Measurements from ENCODE around the gene CD38.

The CD38 gene

DNA sequence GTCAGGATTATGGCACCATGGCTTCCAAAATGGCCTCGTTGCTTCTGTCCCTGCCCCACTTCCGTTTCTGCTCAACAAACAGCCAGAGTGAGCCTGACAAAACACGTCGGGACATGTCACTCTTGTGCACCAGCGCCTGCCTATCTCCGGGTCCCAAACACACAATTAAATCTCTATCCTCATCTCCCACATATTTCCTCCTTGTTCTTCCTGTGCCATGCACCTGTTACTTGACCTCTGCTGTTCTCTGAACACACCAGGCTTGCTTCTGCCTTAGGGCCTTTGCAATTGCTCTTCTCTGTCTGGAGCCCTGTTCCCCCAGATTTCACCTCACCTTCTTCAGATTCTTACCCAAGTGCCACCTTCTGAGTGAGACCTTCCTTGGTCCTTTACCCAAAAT is 12.7 kb upstream of the CD38 start:
- no peak for DNase-seq

DNA sequence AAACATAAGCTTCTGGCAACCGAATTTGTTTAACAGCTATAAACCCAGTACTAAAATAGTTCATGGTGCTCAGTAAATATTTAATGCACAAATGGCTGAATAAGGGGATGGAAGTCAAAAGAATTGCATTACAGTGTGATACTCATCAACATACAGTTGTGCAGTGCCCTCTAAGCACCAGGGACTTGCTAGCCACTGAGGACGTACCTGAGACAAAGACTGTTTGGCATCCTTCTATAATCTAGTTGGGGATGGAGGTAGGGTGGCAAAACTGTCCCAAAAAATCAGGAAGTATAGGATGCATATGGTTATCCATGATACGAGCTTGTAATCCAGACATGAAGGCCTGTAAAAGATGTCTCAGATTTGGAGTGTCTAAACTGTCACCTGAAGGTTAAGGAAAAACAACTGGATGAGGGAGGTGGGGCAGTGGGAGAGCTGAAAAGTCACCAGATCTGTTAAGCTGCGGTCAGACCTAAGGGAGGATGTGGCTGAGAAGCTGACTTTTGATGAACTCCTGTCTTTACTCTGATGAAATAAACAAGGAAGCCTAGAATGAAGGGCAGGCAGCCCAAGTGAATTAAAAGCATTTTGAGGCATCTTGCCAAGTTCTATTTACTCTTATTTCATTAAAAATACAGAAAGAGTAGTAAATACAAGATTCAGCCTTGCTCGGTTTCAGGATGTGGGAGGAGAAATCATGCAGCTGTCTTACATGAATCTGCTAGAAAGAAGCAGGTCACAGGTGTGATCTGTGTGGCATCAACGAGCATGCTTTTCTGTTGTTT is 12.0 kb upstream of the CD38 start:
- DNase-seq: no peak

DNA sequence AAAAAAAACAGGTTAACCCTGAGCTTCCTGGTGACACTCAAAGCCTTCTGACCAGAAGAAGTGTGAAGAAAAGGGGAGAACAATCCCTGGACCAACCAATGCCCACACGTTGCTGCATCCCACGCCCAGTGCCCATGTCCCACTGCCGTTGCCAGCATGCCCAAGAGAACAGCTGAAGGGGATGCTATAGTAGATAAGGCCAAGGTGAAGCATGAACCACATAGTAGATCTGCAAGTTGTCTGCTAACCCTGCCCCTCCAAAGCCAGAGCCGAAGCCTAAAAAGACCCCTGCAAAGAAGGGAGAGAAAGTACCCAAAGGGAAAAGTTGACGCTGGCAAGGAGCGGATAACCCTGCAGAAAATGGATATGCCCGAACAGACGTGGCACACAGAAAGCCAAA is 11.3 kb upstream of the CD38 start:
- no peak for DNase-seq

DNA sequence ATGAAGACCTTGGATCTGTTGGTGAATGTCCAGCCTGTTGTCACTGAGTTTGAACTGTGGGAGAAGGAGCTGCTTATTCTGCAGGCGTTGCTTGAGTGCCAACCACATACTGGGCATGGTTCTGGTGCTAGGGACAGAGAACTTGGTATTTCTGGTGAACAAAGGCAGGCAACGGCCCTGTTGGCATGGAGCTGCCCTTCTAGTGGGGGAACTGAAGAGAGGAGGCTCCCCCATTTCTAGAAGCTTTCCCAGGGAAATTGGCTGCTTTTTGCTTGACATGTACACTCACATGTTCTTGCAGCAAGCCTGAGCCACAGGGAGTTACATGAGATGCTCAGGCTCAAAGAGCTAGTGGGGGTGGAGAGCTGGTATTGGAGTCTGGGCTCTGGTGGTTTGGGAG is 8.9 kb upstream of the CD38 start:
- DNase-seq: no peak

DNA sequence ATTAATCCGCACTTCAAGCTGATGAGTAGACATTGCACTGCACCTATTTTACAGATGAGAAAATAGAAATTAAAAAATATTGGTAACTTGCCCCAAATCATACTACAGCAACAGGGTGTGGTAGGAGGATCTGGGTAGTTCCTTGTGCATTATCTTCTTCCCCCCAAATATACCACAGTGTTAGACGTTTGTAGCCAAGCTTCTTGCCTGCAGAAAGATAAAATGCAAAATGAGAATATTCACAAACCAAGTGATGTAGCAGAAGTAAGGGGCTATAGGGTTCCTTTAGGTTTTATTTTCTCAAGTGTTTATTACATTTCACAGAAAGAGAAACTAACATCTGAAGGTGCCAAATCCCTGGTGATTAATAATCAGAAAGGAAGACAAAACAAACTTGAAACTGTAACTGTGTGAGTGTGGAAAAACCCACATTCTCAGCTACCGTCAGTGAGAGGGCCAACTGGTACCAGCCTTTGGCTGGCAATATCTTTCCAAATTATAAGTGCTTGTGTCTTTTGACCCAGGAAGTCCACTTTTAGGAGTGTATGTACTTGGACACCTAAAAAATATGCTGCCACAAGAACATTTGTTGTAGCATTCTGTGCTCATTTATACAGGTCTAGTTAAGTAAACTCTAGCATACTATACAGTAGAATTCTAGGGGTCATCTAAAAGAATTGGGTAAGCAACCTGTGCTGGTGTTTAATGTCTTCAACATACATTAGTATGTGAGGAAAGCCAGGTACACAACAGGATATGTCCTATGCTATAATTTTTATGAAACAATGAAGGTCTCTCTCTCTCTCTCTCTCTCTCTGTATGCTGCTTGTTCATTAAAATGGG is 6.7 kb upstream of the CD38 start:
- no peak for DNase-seq

DNA sequence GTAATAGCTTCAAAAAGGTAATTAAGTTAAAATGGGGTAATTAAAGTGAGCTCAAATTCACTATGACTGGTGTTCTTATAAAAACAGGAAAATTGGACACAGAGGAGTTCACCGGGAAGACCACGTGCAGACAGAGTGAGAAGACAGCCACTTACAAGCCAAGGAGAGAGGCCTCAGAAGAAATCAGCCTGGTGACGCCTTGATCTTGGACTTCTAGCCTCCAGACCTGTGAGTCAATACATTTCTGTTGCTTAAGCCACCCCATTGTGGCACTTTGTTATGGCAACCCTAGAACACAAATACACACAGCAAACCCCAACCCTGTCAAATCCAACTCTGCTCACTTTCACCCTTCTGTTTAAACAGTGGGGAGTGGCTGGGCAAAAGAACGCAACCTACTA is 4.1 kb upstream of the CD38 start:
- no peak for DNase-seq

DNA sequence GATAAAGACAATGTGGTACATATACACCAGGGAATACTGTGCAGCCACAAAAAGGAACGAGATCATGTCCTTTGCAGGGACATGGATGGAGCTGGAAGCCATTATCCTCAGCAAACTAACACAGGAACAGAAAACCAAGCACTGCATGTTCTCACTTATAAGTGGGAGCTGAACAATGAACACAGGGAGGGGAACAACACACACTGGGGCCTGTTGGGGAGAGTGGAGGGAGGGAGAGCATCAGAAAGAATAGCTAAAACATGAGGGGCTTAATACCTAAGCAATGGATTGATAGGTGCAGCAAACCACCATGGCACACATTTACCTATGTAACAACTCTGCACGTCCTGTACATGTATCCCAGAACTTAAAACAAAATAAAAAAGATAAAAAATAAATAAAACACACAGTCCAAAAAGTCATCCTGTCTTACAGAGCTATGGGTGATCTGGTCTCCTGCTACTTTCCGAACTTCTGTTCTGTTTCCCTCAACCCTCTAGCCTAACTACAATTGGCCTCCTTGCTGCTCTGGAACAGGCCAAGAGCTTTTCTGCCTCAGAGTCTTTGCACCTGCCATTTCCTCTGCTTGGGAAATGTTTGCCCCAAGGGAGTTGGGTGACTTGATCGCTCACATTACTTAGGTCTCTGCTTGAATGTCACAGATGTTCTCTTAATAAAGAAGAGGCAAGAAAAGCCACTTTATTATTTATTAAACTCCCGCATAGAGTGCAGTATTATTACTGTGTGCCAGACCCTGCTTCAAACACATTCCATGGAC is 1.1 kb upstream of the CD38 start:
- DNase-seq: no peak

DNA sequence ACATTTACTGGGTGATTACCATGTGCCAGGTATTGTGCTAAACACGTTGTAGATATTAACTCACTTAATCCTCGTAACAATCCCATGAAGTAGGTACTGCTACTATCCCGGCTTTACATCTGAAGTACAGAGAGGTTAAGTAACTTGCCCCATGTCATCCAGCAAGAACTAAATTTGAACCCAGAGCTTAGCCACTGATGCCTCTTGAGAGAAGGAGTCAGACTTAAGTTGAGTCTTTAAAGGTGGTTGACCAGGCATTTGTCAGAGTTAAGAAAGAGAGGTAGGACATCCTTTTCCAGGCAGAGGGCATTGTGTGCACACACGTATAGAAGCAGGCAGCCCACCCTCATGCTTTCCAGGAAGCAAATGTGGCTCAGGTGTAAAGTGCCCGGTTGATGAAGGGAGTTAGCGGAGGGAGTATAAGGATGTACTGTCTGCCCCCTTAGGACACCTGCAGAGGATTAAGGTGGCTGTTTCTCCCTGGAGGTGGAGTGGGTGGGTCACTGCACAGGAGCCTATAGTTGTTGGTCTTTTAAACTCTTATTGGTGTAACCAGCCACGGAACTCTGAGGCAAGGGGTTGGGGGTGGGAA is 335 bp upstream of the CD38 start:
- no peak for DNase-seq

DNA sequence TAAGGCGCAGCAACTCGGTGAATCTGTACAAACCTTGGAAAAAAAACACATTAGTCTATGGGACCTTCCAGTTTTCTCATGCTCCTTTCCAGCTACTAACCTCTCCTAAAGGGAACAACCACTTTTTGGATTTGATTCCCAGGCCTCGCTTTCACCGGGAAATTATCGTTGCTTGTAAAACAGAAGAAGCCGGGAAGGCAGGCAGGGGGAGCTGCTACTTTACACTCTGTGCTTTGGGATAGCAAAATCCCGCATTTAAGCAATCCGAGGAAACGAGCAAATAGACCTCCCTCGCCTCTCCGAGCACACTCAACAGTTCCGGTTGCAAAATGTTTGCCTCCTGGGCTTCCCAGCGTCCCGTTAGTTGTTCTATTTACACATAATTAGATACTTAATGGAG is 1.2 kb downstream of the CD38 start:
- peak; percentile 55 for DNase-seq

DNA sequence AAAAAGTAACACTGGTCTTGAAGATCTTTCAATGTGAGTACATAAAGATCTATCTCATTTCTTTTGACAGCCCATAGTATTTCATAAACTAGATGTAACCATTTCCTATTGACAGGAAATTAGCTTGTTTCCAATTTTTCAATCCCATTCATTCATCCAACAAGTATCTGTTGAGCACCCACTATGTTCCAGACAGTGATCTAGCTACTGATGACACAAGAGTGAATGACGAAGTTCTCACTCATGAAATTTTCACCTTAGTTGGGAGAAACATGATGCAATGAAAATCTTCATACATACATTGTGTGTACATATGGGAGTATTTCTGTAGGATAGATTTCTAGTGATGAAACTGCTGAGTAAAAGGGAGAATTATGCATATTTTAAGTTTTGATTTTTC is 1.7 kb downstream of the CD38 start:
- no peak for DNase-seq

DNA sequence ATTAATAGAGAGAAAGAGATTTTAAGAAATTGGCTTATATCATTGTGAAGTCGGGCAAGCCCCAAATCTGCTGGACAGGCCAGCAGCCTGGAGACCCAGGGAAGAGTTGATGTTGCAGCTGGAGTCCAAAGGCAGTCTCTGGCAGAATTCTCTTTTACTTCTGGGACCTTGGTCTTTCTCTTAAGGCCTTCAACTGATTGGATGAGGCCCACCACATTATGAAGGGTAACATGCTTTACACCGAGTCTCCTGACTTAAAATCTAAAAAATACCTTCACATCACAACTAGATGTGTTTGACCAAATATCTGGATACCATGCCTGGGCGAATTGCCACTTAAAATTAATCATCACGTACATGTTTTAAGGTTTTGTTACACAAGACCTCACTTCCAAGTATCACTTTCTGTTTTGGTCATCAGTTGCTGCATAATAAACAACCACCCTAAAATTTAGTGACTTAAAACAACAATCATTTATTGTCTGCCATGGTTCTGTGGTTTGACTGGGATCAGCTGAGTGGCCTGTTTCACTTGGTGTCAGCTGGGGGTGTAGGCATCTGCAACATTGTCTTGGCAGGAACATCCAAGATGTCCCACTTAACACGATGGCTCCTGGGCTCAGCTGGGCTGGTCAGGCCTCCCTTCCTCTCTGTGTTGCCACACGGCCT is 3.4 kb downstream of the CD38 start:
- DNase-seq: no peak

DNA sequence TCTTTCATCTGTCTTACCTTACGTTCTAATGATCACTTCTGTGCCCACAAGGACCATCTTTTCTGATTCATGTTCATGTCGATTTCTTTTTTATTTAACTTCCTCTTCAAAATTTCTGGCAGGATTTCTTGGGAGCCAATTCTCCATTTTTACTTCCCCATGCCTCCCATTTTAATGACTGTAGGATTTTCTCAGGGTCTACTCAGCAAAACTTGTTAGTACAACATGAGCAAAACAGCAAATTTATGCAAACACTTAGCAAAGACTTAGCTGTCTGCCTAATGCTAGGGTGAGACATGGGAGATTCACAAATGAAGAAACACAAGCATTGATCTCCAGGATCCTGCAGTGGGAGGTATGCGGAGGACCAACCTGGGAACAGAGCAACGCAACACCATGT is 5.5 kb downstream of the CD38 start:
- DNase-seq: no peak

DNA sequence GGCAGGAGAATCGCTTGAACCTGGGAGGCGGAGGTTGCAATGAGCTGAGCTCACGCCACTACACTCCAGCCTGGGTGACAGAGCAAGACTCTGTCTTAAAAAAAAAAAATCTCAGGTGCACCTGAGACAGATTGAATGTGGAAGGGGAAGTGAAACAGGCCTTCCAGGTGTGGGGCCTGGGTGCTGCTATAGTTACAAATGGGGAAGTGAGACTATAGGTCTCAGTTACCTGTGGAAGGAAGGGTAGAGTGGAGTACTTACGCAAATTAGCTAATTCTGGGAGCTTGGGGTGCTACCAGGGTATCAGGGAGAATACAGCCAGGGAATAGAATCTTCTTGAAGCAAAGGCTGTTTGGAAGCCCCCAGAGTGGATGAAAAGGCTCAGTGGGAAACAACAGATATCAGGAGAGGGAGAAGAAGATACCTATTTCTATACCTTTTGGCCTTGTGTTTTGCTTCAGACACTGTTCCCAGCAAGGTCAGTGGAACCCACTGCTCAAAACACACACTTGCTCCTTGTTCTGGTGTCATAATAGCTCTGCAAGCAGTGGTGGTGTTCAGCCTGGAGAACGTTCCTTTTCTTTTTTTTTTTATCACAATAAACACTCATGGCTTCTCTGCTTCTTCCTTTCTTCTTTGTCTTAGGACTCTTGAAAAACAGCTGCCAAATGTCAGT is 7.0 kb downstream of the CD38 start:
- DNase-seq: no peak

DNA sequence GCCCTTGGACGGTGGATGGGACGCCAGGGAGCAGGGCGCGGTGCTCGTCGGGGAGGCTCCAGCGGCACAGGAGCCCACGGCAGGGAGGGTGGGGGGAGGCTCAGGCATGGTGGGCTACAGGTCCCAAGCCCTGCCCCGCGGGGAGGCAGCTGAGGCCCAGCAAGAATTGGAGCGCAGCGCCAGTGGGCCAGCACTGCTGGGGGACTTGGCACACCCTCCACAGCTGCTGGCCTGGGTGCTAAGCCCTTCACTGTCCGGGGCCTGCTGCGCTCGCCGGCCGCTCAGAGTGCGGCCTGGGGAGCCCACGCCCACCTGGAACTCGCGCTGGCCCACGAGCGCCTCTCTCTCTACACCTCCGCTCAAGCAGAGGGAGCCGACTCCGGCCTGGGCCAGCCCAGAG is 8.6 kb downstream of the CD38 start:
- DNase-seq: no peak

DNA sequence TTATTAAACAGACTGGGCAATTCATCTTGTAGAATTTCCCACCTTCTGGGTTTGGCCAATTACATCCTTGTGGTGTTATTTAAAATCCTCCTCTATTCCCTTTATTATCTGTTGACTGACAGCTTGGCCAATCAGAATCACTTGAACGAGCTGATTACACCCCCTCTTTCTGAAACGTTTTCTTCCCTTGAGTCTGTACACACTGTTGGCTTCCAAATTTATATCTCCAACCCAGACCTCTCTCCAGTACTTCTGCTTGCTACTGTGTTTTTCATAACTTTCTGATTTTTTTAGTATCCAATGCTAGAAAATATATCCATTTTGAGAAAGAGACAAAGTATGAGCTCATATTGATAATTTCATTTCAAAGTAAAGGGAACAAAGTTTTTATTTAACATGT is 14.8 kb downstream of the CD38 start:
- DNase-seq: no peak

DNA sequence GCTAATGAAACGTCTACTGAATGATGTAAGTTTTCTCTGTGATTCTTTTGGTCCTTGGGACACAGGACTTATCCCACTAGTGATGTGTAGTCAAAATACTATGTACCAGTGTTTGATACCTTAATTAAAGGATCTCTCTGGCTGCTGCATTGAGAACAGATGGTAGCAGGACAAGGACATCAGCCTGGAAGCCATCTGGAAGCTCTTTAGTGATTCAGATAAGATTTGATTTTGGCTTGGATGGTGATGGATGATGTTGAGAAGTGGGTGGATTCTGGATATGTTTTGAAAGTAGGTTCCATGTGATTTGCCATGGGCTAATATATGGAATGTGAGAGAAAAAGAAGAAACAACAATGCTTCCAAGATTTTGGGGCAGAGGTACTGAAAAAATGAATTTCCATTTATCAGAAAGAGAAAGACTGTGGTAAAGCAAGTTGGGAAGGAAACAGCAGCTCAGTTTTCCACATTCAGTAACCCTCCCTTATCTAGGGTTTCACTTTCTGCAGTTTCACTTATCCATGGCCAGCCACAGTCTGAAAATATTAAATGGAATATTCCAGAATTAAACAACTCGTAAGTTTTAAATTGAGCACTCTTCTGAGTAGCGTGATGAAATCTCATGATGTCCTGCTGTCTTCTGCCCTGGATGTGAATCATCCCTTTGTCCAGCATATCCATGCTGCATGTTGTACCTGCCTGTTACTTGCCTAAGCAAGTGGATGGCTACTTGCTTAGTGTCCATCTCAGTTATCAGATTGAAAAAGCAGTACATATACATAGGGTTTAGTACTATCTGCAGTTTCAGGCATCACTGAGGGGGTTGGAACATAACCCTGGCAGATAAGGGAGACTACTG is 15.6 kb downstream of the CD38 start:
- no peak for DNase-seq

DNA sequence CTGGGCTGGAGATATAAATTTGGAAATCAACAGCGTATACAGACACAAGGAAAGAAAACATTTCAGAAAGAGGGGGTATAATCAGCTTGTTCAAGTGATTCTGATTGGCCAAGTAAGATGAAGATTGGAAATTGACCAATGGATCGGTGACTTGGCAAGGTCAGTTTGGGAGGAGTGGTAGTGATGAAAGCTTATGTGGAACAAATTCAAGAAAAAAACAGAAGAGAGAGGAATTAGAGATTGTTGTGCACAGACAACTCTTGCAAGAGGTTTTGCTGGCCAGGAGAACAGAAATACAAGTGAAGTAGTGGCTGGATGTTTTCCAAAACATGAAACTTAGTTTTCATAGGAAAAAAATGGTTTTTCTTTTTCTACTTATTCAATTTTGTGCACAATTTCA is 16.3 kb downstream of the CD38 start:
- no peak for DNase-seq

DNA sequence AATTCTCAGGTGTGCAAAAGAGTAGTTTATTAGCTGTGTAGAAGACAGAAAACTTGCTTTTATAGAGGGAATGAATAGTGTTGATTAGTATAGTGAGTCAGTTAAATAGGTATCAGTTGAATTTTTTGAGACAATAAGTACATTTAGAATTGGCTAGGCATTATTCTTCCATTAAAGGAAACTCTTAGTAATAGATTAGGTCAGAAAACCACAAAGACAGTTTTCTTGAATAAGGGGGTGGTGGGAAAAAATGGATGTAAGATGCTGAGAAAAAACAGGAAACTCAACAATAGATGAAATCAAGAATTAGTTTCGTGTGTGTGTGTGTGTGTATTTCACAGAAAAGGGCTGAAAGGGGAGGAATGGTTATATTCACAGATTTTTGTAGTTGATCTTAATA is 16.8 kb downstream of the CD38 start:
- DNase-seq: no peak

DNA sequence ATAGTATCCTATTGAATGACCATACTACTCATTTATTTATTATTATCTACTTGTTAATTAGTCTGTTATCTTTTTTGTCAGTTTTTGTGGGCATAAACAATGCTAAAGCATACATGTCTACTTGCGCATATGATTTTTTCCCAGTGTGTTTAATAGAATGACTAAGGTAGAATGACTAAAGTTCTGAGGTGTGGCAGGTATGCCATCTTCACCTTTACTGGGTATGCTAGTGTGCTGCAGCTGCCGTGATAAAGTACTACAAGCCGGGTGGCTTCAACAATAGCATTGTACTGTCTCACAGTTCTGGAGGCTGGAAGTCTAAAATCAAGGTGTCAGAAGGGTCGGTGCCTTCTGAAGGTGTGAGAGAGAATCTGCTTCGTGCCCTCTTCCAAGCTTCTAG is 19.2 kb downstream of the CD38 start:
- DNase-seq: no peak

DNA sequence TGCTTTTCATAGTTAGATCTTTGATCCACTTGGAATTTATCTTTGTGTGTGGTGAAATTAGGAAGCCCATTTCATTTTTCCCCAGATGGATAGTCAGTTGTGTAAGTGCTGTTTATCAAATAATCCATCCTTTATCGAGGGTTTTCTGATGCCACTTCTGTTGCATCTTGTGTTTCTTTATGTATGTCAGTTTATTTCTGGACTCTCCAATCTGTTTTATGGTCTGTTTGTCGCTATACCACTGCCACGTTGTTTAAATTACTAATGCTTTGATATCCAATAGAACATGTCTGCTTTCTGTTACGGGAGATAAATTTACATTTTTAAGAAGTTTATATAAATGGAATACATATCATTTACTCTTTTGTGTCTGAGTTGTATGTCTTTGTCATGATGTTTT is 21.0 kb downstream of the CD38 start:
- DNase-seq: no peak

DNA sequence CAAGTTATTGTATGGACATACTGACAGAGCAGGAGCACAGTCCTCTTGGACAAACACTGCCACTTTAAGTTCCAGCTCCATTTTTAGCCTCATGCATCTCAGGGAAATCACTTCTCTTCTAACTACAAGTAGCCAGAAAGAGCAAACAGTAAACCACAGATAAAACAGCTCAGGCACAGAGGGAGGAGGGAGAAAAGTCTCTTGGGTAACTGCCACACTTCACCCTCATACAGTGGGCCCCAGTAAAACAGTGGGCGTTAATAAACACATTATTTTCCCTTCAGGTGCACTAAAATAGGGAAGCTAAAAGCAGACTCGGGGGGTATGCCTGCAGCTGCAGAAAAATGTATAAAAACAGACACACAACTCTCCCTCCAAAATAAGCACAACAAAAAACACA is 21.6 kb downstream of the CD38 start:
- no peak for DNase-seq
